Naive thymus-derived CD4-positive, alpha-beta T cell (primary cell): ENCODE measurements around the gene TCP1. TPM values are rescaled to one million over a fixed set of nuclear protein-coding genes. Genes with fewer than 3 reads are reported as not detected.
"Not testable (repeated sequence)": the region's sequence is repeated elsewhere in the genome, so short reads cannot be mapped to it uniquely, and the experiment has no call there.

Experiments used
- ATAC-seq: fragments of 150-1000 bp; cut with Tn5 transposase; 2 replicates; pipeline ENCODE4 v1.10.0; 2021; ENCODE audit warnings: mild to moderate bottlenecking, moderate library complexity
- CTCF ChIA-PET: fragments of 350-600 bp; sonication (Branson Sonifier 250); formaldehyde crosslinking; loops from one replicate; lab custom pipeline; 2021; ENCODE audit warnings: antibody characterized with exemption; lab: Charles Lee
- POLR2A ChIA-PET: fragments of 350-600 bp; sonication (Branson Sonifier 250); formaldehyde crosslinking; loops from one replicate; lab custom pipeline; 2021; ENCODE audit warnings: antibody characterized with exemption, inconsistent platforms; lab: Charles Lee
- DNase-seq, 9 donors: peaks; one replicate each; pipeline versions ENCODE4 v3.0.0 to v3.0.0-alpha.2; 2020 to 2022; ENCODE audit warnings: mixed read lengths in 1 of 9
- H3K27ac ChIP-seq: one replicate; pipeline ENCODE4 v1.7.0; 2013; ENCODE audit warnings: mild to moderate bottlenecking, low read depth, low read length, moderate library complexity
- H3K27me3 ChIP-seq, 2 donors: one replicate each; pipeline ENCODE4 v1.7.0; 2013; ENCODE audit warnings: low read length in 2 of 2, mild to moderate bottlenecking in 2 of 2, moderate library complexity in 2 of 2; ENCODE audit not compliant: control insufficient read depth in 2 of 2, insufficient read depth in 2 of 2
- H3K36me3 ChIP-seq, 3 experiments: 1 replicate in 2 of 3; 2 replicates in 1 of 3; pipeline ENCODE4 v1.7.0; 2013; ENCODE audit warnings: low read length in 3 of 3, mild to moderate bottlenecking in 3 of 3, moderate library complexity in 1 of 3; ENCODE audit not compliant: insufficient read depth in 3 of 3, control insufficient read depth in 2 of 3
- H3K4me1 ChIP-seq, 2 donors: one replicate each; pipeline ENCODE4 v1.7.0; 2013; ENCODE audit warnings: low read length in 2 of 2, mild to moderate bottlenecking in 2 of 2, moderate library complexity in 1 of 2; ENCODE audit not compliant: control insufficient read depth in 2 of 2, insufficient read depth in 2 of 2
- H3K4me3 ChIP-seq: 2 replicates; pipeline ENCODE4 v1.7.0; 2013; ENCODE audit warnings: mild to moderate bottlenecking, low read length
- H3K9me3 ChIP-seq, 3 experiments: 1 replicate in 2 of 3; 2 replicates in 1 of 3; pipeline ENCODE4 v1.7.0; 2013; ENCODE audit warnings: low read length in 3 of 3; ENCODE audit not compliant: control insufficient read depth in 2 of 3
- H3K27ac Mint-ChIP-seq, 9 donors: one replicate each; pipeline ENCODE4 v1.8.0; 2020 to 2022; ENCODE audit warnings: mixed read lengths in 9 of 9, mild to moderate bottlenecking in 8 of 9, moderate library complexity in 5 of 9, inconsistent platforms in 2 of 9
- H3K27me3 Mint-ChIP-seq, 5 donors: one replicate each; pipeline ENCODE4 v1.8.0; 2021 to 2022; ENCODE audit warnings: mixed read lengths in 5 of 5, mild to moderate bottlenecking in 1 of 5
- H3K36me3 Mint-ChIP-seq, 5 donors: one replicate each; pipeline ENCODE4 v1.8.0; 2020 to 2022; ENCODE audit warnings: mixed read lengths in 5 of 5, mild to moderate bottlenecking in 3 of 5, inconsistent platforms in 1 of 5
- H3K4me1 Mint-ChIP-seq, 7 donors: one replicate each; pipeline ENCODE4 v1.8.0; 2020 to 2022; ENCODE audit warnings: mixed read lengths in 7 of 7, mild to moderate bottlenecking in 3 of 7, inconsistent platforms in 1 of 7
- H3K4me3 Mint-ChIP-seq, 10 donors: one replicate each; pipeline ENCODE4 v1.8.0; 2020 to 2022; ENCODE audit warnings: mild to moderate bottlenecking in 10 of 10, mixed read lengths in 10 of 10, moderate library complexity in 6 of 10, inconsistent platforms in 2 of 10
- H3K9me3 Mint-ChIP-seq, 11 donors: one replicate each; pipeline ENCODE4 v1.8.0; 2020 to 2022; ENCODE audit warnings: mixed read lengths in 11 of 11, mild to moderate bottlenecking in 4 of 11, inconsistent platforms in 1 of 11, moderate library complexity in 1 of 11
- intact Hi-C, 2 donors: fragments of 100-400 bp; cut with micrococcal nuclease; formaldehyde crosslinking; loops; one replicate each; pipeline ENCODE4 v1.15.1; 2023
- polyA plus RNA-seq, 2 donors: library from polyadenylated mRNA; unstranded; fragments of 300-500 nt; fragmentation: Illumina TruSeq; gene quantifications; one replicate each; pipeline ENCODE4 v1.2.3, GENCODE V29; 2021
- total RNA-seq, 6 experiments: library from RNA in 5 of 6; stranded (reverse) in 5 of 6; gene quantifications; 1 replicate in 5 of 6; 2 replicates in 1 of 6; pipeline ENCODE4 v1.2.3 and lab custom pipeline; 2021 to 2026

TCP1 gene
- total and polyA plus RNA-seq, 7 experiments from 2014 or later = 63.3 to 225 (median 150) TPM

GRCh38 chr6:159819932-159820640, 30.7 kb upstream of the TCP1 start:
- H3K4me1 Mint-ChIP-seq = peaks cover 15 to 49% (median 30%) of the 10 kb centered on the region in 7 donors
- ChIA-PET CTCF (interaction anchor here (1.0 to 2.3 kb wide), 2 partner anchors 33 to 646 kb away, joined by 4 to 7 read pairs; no protein-coding TSS in a partner anchor), POLR2A (interaction anchor here (0.7 to 2.6 kb wide), 9 partner anchors 8 to 148 kb away, joined by 3 to 18 read pairs (median 4); partner anchors contain the start of genes MRPL18, TCP1 and WTAP)
- no peaks in the 10 kb centered on the region for H3K27me3 ChIP-seq
- no peaks in the 10 kb centered on the region for H3K9me3 ChIP-seq
- ATAC-seq (peak; percentile 82), DNase-seq (peak in 8 of 9 donors; percentile 16 to 74 (median 65))
- peaks cover 0 to 32% of the 10 kb centered on the region in 2 donors for H3K4me1 ChIP-seq
- H3K27ac Mint-ChIP-seq = peak overlapping the region; percentile 80 to 97 (median 94)
- H3K4me3 Mint-ChIP-seq = peak overlapping the region; percentile 81 to 93 (median 86)
- no peaks in the 10 kb centered on the region for H3K9me3 Mint-ChIP-seq
- intact Hi-C loops = loop anchor here (1.0 to 2.0 kb wide), 2 partner anchors 29 to 30 kb away; partner anchors contain the start of gene MRPL18 (in 2 of the 2)
- peaks cover 0 to 3% (median 0%) of the 10 kb centered on the region in 5 donors for H3K36me3 Mint-ChIP-seq
- peak overlapping the region; percentile 43 for H3K27ac ChIP-seq
- H3K4me3 ChIP-seq = peak overlapping the region; percentile 40
- H3K27me3 Mint-ChIP-seq = no peaks in the 10 kb centered on the region
- no peaks in the 10 kb centered on the region for H3K36me3 ChIP-seq

- CTCF ChIA-PET = no interaction called here
- no peaks in the 10 kb centered on the region for H3K9me3 Mint-ChIP-seq
- Histone ChIP-seq H3K27me3 (no peaks in the 10 kb centered on the region), H3K4me3 (peak overlapping the region; percentile 40), H3K4me1 (peaks cover 0 to 32% of the 10 kb centered on the region in 2 donors), H3K9me3 (no peaks in the 10 kb centered on the region), H3K27ac (peak overlapping the region; percentile 43), H3K36me3 (no peaks in the 10 kb centered on the region)
- no peaks in the 10 kb centered on the region for H3K27me3 Mint-ChIP-seq
- ATAC-seq = no peak
- H3K36me3 Mint-ChIP-seq = peaks cover 0 to 2% (median 2%) of the 10 kb centered on the region in 5 donors
- H3K27ac Mint-ChIP-seq = peak overlapping the region in 8 of 9 donors; percentile 80 to 97 (median 92)
- POLR2A ChIA-PET = interaction anchor here (0.9 to 2.6 kb wide), 4 partner anchors 10 to 148 kb away, joined by 3 to 18 read pairs (median 8); partner anchors contain the start of genes MRPL18, TCP1 and WTAP
- H3K4me3 Mint-ChIP-seq = peak overlapping the region in 9 of 10 donors; percentile 81 to 93 (median 84)
- peaks cover 15 to 49% (median 30%) of the 10 kb centered on the region in 7 donors for H3K4me1 Mint-ChIP-seq
- intact Hi-C loops = no loop called here
- DNase-seq = no peak
These were observed 29.7 kb upstream of the TCP1 start for GRCh38 chr6:159819098-159819497.

GRCh38 chr6:159817951-159818739, 28.7 kb upstream of the TCP1 start:
- H3K9me3 ChIP-seq = no peaks in the 10 kb centered on the region
- POLR2A ChIA-PET = no interaction called here
- CTCF ChIA-PET = no interaction called here
- DNase-seq (no peak), ATAC-seq (no peak)
- Mint-ChIP-seq H3K27me3 (no peaks in the 10 kb centered on the region), H3K36me3 (peaks cover 0 to 7% (median 1%) of the 10 kb centered on the region in 5 donors), H3K4me3 (no peak overlapping the region), H3K4me1 (peaks cover 15 to 49% (median 30%) of the 10 kb centered on the region in 7 donors), H3K9me3 (no peaks in the 10 kb centered on the region), H3K27ac (peak overlapping the region in 4 of 9 donors; percentile 31 to 95 (median 64))
- H3K27ac ChIP-seq = no peak overlapping the region
- H3K27me3 ChIP-seq = no peaks in the 10 kb centered on the region
- no peaks in the 10 kb centered on the region for H3K36me3 ChIP-seq
- peaks cover 0 to 32% of the 10 kb centered on the region in 2 donors for H3K4me1 ChIP-seq
- intact Hi-C loops = no loop called here
- H3K4me3 ChIP-seq = no peak overlapping the region

- POLR2A ChIA-PET, H3K9me3 Mint-ChIP-seq, intact Hi-C loops, CTCF ChIA-PET, H3K4me3 Mint-ChIP-seq, H3K27ac ChIP-seq, H3K27me3 ChIP-seq, DNase-seq, H3K36me3 ChIP-seq, H3K9me3 ChIP-seq, ATAC-seq, H3K27me3 Mint-ChIP-seq, H3K4me3 ChIP-seq: not testable (repeated sequence)
- Mint-ChIP-seq H3K4me1 (peaks cover 11 to 38% (median 27%) of the 10 kb centered on the region in 7 donors), H3K27ac (peak overlapping the region in 2 of 9 donors; percentile 8 to 28), H3K36me3 (peaks cover 0 to 13% (median 1%) of the 10 kb centered on the region in 5 donors)
- H3K4me1 ChIP-seq = peaks cover 0 to 31% of the 10 kb centered on the region in 2 donors
These were observed 27.4 kb upstream of the TCP1 start for GRCh38 chr6:159816775-159817174.

- no peaks in the 10 kb centered on the region for H3K36me3 ChIP-seq
- POLR2A ChIA-PET = interaction anchor here (1.2 kb wide), 1 partner anchor 25 kb away, joined by 4 read pairs; the partner anchor contains the start of gene MRPL18
- CTCF ChIA-PET = no interaction called here
- peaks cover 0 to 19% (median 1%) of the 10 kb centered on the region in 5 donors for H3K36me3 Mint-ChIP-seq
- H3K4me1 ChIP-seq = peaks cover 0 to 17% of the 10 kb centered on the region in 2 donors
- H3K9me3 Mint-ChIP-seq = no peaks in the 10 kb centered on the region
- peaks cover 8 to 28% (median 17%) of the 10 kb centered on the region in 7 donors for H3K4me1 Mint-ChIP-seq
- no peak overlapping the region for H3K27ac ChIP-seq
- no peak overlapping the region for H3K4me3 ChIP-seq
- no peak overlapping the region for H3K4me3 Mint-ChIP-seq
- H3K27me3 ChIP-seq = no peaks in the 10 kb centered on the region
- no peak for DNase-seq
- intact Hi-C loops = no loop called here
- no peaks in the 10 kb centered on the region for H3K27me3 Mint-ChIP-seq
- H3K27ac Mint-ChIP-seq = peak overlapping the region in 2 of 9 donors; percentile 32 to 79
- no peaks in the 10 kb centered on the region for H3K9me3 ChIP-seq
- ATAC-seq = no peak
These were observed 26.0 kb upstream of the TCP1 start for GRCh38 chr6:159815410-159815809.

GRCh38 chr6:159813781-159814180, 24.4 kb upstream of the TCP1 start:
- H3K9me3 ChIP-seq = no peaks in the 10 kb centered on the region
- Mint-ChIP-seq H3K9me3 (no peaks in the 10 kb centered on the region), H3K27me3 (no peaks in the 10 kb centered on the region), H3K27ac (no peak overlapping the region), H3K4me1 (peaks cover 0 to 12% (median under 1%) of the 10 kb centered on the region in 7 donors), H3K4me3 (no peak overlapping the region), H3K36me3 (peaks cover 0 to 21% (median 2%) of the 10 kb centered on the region in 5 donors)
- no peak overlapping the region for H3K4me3 ChIP-seq
- intact Hi-C loops = no loop called here
- ChIA-PET CTCF (no interaction called here), POLR2A (no interaction called here)
- ATAC-seq (no peak), DNase-seq (no peak)
- peaks cover 0 to 1% of the 10 kb centered on the region in 2 donors for H3K4me1 ChIP-seq
- H3K27ac ChIP-seq = no peak overlapping the region
- no peaks in the 10 kb centered on the region for H3K36me3 ChIP-seq
- H3K27me3 ChIP-seq = no peaks in the 10 kb centered on the region
